Mesodermal cell (in vitro differentiated cells): ENCODE results near the gene RASA3.

Experiments used
- H3K27ac ChIP-seq: 2 replicates; pipeline ENCODE4 v1.7.0; 2013; ENCODE audit warnings: mild to moderate bottlenecking, low read depth, low read length, moderate library complexity; ENCODE audit not compliant: severe bottlenecking
- H3K36me3 ChIP-seq: 2 replicates; pipeline ENCODE4 v1.7.1; 2013; ENCODE audit warnings: mild to moderate bottlenecking, low read length, moderate library complexity; ENCODE audit not compliant: control insufficient read depth, insufficient read depth
- H3K4me1 ChIP-seq: one replicate; pipeline ENCODE4 v1.7.1; 2013; ENCODE audit warnings: mild to moderate bottlenecking, low read length; ENCODE audit not compliant: insufficient read depth, control insufficient read depth, poor library complexity, severe bottlenecking
- H3K4me3 ChIP-seq: 2 replicates; pipeline ENCODE4 v1.7.0; 2013; ENCODE audit warnings: low read length, control low read depth, mild to moderate bottlenecking; ENCODE audit not compliant: insufficient read depth, poor library complexity, severe bottlenecking; ENCODE audit errors: extremely low read depth
- H3K9me3 ChIP-seq: 2 replicates; pipeline ENCODE4 v1.7.1; 2013; ENCODE audit warnings: mild to moderate bottlenecking, low read length, moderate library complexity; ENCODE audit not compliant: control insufficient read depth
- whole genome bisulfite sequencing, 2 experiments: methylation state at CpG; one replicate each; pipeline ENCODE4 v1.1.5; 2013; ENCODE audit warnings: missing lambda C conversion rate in 2 of 2; ENCODE audit not compliant: insufficient coverage in 2 of 2; 5-methylcytosine and 5-hydroxymethylcytosine counted together

RASA3 gene

GRCh38 chr13:113967206-113967720, 165.2 kb downstream of the RASA3 start:
- 93 to 100% methylated on average over 3 of the region's 9 CpGs for WGBS, 2 experiments
- H3K36me3 ChIP-seq: peaks cover 59% of the 10 kb centered on the region

DNA sequence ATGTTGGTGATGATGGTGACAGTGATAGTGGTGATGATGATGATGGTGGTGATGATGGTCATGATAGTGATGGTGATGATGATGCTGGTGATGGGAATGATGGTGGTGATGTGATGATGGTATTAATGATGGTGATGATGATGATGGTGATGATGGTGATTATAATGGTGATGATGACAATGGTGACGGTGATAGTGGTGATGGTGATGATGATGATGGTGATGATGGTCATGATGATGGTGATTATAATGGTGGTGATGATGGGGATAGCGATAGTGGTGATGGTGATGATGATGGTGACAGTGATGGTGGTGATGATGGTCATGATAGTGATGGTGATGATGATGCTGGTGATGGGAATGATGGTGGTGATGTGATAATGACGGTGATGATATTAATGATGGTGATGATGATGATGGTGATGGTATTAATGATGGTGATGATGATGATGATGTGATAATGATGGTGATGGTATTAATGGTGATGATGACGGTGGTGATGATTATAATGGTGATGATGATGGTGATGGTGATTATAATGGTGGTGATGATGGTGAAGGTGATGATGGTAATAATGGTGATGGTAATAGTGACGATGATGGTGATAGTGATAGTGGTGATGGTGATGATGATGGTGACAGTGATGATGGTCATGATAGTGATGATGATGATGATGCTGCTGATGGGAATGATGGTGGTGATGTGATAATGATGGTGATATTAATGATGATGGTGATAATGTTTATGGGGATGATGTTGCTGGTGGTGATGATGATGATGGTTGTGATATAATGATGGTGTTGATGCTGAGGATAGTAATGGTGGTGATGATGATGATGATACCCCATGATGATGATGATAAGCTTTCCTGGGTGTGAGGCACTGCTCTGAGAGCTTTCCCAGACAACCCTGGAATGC, 166.2 kb downstream of the RASA3 start:
- H3K4me3 ChIP-seq: no peak overlapping the region
- H3K36me3 ChIP-seq: peaks cover 53% of the 10 kb centered on the region
- H3K4me1 ChIP-seq: no peaks in the 10 kb centered on the region
- H3K27ac ChIP-seq: no peak overlapping the region
- WGBS, 2 experiments: 92% methylated on average over 5 of the region's 5 CpGs
- H3K9me3 ChIP-seq: peaks cover 9% of the 10 kb centered on the region

More at GRCh38 chr13:113967206-113967720, 165.2 kb downstream of the RASA3 start:
- H3K9me3 ChIP-seq: peaks cover 3% of the 10 kb centered on the region
- no peak overlapping the region for H3K4me3 ChIP-seq
- no peaks in the 10 kb centered on the region for H3K4me1 ChIP-seq
- H3K27ac ChIP-seq: no peak overlapping the region

DNA sequence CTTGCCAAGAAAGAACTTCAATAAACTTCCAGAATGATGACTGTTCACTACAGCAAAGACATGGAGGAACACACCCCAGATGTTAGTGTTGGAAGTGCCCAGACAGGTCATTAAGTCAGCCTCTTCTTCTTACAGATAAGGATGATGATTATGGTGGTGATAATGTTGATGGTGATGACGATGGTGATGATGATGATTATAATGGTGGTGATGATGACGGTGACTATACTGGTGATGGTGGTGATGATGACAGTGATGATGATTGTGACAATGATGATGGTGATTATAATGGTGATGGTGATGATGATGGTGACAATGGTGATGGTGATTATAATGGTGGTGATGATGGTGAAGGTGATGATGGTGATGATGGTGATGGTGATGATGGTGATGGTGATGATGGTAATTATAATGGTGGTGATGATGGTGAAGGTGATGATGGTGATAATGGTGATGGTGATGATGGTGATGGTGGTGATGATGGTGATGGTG, 167.0 kb downstream of the RASA3 start:
- no peak overlapping the region for H3K4me3 ChIP-seq
- H3K27ac ChIP-seq: no peak overlapping the region
- peaks cover 47% of the 10 kb centered on the region for H3K36me3 ChIP-seq
- H3K9me3 ChIP-seq: peaks cover 12% of the 10 kb centered on the region
- WGBS, 2 experiments: 96 to 100% methylated on average over 2 of the region's 2 CpGs
- no peaks in the 10 kb centered on the region for H3K4me1 ChIP-seq

GRCh38 chr13:113964251-113964995, 168.0 kb downstream of the RASA3 start:
- WGBS, 2 experiments: 86 to 93% methylated on average over 12 to 18 of the region's 21 CpGs
- Histone ChIP-seq H3K36me3 (peaks cover 45% of the 10 kb centered on the region), H3K4me3 (no peak overlapping the region), H3K27ac (no peak overlapping the region), H3K4me1 (no peaks in the 10 kb centered on the region), H3K9me3 (peaks cover 18% of the 10 kb centered on the region)

GRCh38 chr13:113963376-113963775, 169.0 kb downstream of the RASA3 start:
- Histone ChIP-seq H3K36me3 (peaks cover 36% of the 10 kb centered on the region), H3K9me3 (peaks cover 28% of the 10 kb centered on the region), H3K4me3 (no peak overlapping the region), H3K27ac (no peak overlapping the region), H3K4me1 (no peaks in the 10 kb centered on the region)
- 90 to 91% methylated on average over 10 to 14 of the region's 16 CpGs for WGBS, 2 experiments

GRCh38 chr13:113962975-113963374, 169.4 kb downstream of the RASA3 start:
- no peak overlapping the region for H3K27ac ChIP-seq
- peaks cover 28% of the 10 kb centered on the region for H3K9me3 ChIP-seq
- peaks cover 32% of the 10 kb centered on the region for H3K36me3 ChIP-seq
- no peak overlapping the region for H3K4me3 ChIP-seq
- WGBS, 2 experiments: 84 to 92% methylated on average over 12 to 17 of the region's 17 CpGs
- no peaks in the 10 kb centered on the region for H3K4me1 ChIP-seq

- H3K4me1 ChIP-seq: no peaks in the 10 kb centered on the region
Observed at GRCh38 chr13:113962386-113962785, 170.0 kb downstream of the RASA3 start.

GRCh38 chr13:113960276-113960948, 172.0 kb downstream of the RASA3 start:
- WGBS, 2 experiments: 84 to 91% methylated on average over 6 of the region's 6 CpGs
- Histone ChIP-seq H3K4me1 (no peaks in the 10 kb centered on the region), H3K9me3 (peaks cover 28% of the 10 kb centered on the region), H3K36me3 (peaks cover 17% of the 10 kb centered on the region), H3K4me3 (no peak overlapping the region), H3K27ac (no peak overlapping the region)

More at GRCh38 chr13:113962386-113962785, 170.0 kb downstream of the RASA3 start:
- Histone ChIP-seq H3K27ac (no peak overlapping the region), H3K4me3 (no peak overlapping the region), H3K36me3 (peaks cover 28% of the 10 kb centered on the region), H3K9me3 (peaks cover 28% of the 10 kb centered on the region)
- WGBS, 2 experiments: 77 to 89% methylated on average over 8 to 10 of the region's 11 CpGs

DNA sequence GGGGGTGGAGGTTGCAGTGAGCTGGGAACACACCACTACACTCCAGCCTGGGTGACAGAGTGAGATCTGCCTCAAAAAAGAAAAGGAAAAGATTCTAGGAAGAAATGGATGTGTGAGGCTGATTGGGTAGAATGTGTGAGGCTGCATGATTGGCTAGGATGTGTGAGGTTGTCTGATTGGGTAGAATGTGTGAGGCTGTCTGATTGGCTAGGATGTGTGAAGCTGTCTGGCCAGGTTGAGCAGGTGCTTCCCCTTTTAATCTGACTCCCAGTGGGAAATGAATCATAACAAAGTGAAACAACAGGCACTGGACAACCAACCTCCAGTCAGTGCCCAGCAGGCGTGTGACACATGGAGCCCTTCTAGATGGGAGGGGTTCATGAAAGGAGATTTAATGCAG, 173.2 kb downstream of the RASA3 start:
- 100% methylated on average over 1 of the region's 1 CpG; no CpG with 5 or more reads in 1 of the 2 experiments for WGBS, 2 experiments
- H3K27ac ChIP-seq: no peak overlapping the region
- H3K4me1 ChIP-seq: no peaks in the 10 kb centered on the region
- peaks cover 13% of the 10 kb centered on the region for H3K36me3 ChIP-seq
- no peak overlapping the region for H3K4me3 ChIP-seq
- peaks cover 28% of the 10 kb centered on the region for H3K9me3 ChIP-seq

GRCh38 chr13:113958373-113958772, 174.1 kb downstream of the RASA3 start:
- Histone ChIP-seq H3K36me3 (peaks cover 14% of the 10 kb centered on the region), H3K27ac (no peak overlapping the region), H3K9me3 (peaks cover 26% of the 10 kb centered on the region), H3K4me3 (no peak overlapping the region), H3K4me1 (no peaks in the 10 kb centered on the region)
- WGBS, 2 experiments: 95% methylated on average over 20 to 22 of the region's 22 CpGs
